NB4 (cell line): ENCODE data around the gene IDI2.

Source experiments
- DNase-seq: peaks from one replicate; pipeline ENCODE4 v3.0.0; 2010; ENCODE audit warnings: low read depth
- H3K4me3 ChIP-seq: one replicate; pipeline ENCODE4 v1.5.1; 2011; ENCODE audit warnings: mild to moderate bottlenecking, low read depth, low read length, moderate library complexity
- MYC ChIP-seq: IDR thresholded peaks from 2 replicates; pipeline ENCODE4 v1.6.1; 2011; ENCODE audit warnings: low read depth, low read length
- POLR2A ChIP-seq: IDR thresholded peaks from 2 replicates; pipeline ENCODE4 v1.6.1; 2011; ENCODE audit warnings: mild to moderate bottlenecking; ENCODE audit not compliant: insufficient read length; ENCODE audit errors: extremely low read depth
- TF ChIP-seq, protein P1 (sequence below): IDR thresholded peaks from one replicate; pipeline ENCODE4 v1.5.1; 2012; ENCODE audit warnings: low read depth, low read length
- TF ChIP-seq, protein P2 (sequence below): IDR thresholded peaks from 2 replicates; pipeline ENCODE4 v1.6.1; 2011; ENCODE audit warnings: low read depth, low read length

The IDI2 gene

DNA sequence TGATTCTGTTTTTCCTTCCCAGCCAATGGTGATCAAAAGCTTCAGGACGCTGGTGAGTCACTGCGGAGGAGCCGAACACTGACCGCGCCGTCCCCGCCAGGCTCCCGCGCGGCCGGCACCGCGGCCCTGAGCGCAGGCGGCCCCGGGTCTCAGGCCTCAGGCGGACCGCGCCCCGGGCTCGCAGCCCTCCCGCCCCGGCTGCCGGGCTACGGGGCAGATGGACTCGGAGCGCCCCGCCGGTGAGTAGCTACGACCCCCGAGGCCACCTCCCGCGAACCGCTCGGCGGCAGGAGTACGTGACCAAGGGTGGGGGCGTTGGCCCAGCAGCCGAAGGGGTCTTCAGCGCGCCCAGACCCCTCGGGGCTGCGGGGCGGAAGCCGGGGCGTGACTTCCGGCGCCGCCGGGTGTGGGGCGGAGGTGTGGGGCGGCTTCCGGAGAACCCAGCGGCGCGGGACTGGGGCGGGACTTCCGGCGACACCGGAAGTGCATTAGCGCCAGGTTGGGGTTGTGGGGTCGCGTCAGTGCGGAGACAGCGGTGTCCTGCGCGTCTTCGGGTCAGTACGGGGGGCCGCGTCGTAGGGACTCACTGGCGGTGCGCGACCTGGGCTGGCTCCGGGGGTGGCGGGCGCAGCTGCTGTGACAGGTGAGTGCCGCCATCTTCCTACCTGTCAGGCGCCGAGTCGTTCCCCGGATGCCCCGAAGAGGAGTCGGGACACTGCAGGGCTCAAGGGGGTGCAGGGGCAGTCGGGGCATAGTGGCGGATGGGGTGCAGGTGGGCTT lies 30.9 kb upstream of the IDI2 start, which contains the start of gene WDR37:
Gene WDR37, plus strand, starts transcription at position 60 of the 780 bp plus-strand sequence. CDS start 15,771 bp downstream, outside the sequence.
- TF ChIP-seq POLR2A (peak; percentile 52), MYC (no peak)
- peak within 1 kb of the TSS; percentile 84 for H3K4me3 ChIP-seq
- DNase-seq, result peak; percentile 83

DNA sequence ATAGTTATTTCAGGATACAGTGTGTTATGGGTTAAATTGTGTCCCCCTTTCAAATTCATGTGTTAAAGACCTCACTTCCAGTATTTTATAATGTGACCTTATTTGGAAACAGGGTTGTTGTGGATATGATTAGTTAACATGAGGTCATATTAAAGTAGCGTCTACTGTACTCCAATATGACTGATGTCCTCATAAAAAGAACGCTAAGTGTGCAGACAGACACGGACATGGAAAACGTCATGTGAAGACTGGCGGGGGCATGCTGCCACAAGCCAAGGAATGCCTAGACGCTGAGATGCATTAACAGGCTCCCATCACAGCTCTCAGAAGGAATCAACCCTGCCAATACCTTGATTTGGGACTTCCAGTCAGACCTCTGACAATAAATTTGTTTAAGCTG lies 29.0 kb upstream of the IDI2 start:
- DNase-seq, result no peak
- no peak for TF ChIP-seq POLR2A
- peak overlapping the region; percentile 84 for H3K4me3 ChIP-seq

DNA sequence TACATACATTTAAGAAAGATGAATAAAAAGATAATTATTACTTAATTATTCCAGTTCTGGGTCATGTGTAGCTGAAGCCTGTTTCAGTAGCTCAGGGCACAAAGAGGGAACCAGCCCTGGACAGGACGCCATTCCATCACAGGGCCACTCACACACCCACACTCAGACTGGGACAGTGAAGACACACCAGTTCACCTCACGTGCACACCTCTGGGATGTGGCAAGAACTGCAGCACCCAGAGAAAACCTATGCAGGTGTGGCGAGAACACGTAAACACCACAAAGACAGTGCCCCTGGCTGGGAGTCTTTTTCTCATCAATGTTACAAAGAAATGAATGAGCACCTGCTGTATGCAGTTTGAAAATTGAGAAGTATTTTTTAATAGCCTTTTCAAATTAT lies 24.9 kb upstream of the IDI2 start:
- DNase-seq, result peak; percentile 34
- TF ChIP-seq POLR2A (no peak), MYC (no peak)
- TF ChIP-seq, protein P1, sequence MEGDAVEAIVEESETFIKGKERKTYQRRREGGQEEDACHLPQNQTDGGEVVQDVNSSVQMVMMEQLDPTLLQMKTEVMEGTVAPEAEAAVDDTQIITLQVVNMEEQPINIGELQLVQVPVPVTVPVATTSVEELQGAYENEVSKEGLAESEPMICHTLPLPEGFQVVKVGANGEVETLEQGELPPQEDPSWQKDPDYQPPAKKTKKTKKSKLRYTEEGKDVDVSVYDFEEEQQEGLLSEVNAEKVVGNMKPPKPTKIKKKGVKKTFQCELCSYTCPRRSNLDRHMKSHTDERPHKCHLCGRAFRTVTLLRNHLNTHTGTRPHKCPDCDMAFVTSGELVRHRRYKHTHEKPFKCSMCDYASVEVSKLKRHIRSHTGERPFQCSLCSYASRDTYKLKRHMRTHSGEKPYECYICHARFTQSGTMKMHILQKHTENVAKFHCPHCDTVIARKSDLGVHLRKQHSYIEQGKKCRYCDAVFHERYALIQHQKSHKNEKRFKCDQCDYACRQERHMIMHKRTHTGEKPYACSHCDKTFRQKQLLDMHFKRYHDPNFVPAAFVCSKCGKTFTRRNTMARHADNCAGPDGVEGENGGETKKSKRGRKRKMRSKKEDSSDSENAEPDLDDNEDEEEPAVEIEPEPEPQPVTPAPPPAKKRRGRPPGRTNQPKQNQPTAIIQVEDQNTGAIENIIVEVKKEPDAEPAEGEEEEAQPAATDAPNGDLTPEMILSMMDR, result no peak
- TF ChIP-seq, protein P2, sequence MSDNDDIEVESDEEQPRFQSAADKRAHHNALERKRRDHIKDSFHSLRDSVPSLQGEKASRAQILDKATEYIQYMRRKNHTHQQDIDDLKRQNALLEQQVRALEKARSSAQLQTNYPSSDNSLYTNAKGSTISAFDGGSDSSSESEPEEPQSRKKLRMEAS, result no peak
- peak overlapping the region; percentile 91 for H3K4me3 ChIP-seq

DNA sequence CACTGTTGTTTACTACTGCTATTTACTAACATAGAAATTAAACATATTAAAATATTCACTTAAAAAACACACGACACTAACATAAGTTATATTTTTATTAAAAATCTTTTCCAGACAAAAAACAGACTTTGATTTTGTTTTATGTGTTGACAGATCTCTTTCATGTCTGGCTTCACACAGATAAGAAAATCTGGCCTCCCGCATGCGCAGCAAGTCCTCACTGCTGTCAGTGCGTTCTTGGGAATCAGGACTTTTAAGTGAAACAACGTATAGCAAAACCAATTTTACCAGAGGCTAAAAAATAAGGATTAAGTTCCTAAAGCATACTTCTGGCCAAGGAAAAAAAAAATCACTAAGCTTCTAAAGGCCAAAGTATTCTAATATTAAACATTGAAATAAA lies 24.5 kb upstream of the IDI2 start:
- peak; percentile 42 for DNase-seq

DNA sequence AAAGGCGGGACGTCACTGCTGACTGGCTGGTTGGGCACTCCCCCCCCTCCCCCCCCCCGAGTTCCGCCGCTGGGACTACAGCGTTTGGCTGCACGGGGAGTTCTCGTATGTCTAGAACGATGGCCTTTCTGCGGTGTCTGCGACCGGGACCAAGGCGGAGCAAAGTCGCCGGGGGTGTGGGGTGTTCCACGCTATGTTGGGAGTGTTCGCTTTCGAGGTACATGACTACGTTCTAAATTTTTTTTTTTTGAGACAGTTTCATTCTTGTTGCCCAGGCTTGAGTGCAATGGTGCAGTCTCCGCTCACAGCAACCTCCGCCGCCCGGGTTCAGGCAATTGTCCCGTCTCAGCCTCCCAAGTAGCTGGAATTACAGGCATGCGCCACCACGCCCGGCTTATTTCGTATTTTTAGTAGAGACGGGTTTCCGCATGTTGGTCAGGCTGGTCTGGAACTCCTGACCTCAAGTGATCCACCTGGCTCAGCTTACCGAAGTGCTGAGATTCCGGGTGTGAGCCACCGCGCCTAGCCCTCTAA lies 23.8 kb upstream of the IDI2 start:
- TF ChIP-seq, protein P2, result no peak
- TF ChIP-seq MYC, result no peak
- TF ChIP-seq, protein P1, result no peak
- TF ChIP-seq POLR2A, result no peak
- DNase-seq, result no peak
- H3K4me3 ChIP-seq, result peak overlapping the region; percentile 91

More for the DNA sequence above, 24.5 kb upstream of the IDI2 start:
- TF ChIP-seq, protein P2, result no peak
- TF ChIP-seq, protein P1, result no peak
- no peak for TF ChIP-seq POLR2A
- no peak for TF ChIP-seq MYC
- H3K4me3 ChIP-seq, result peak overlapping the region; percentile 91

DNA sequence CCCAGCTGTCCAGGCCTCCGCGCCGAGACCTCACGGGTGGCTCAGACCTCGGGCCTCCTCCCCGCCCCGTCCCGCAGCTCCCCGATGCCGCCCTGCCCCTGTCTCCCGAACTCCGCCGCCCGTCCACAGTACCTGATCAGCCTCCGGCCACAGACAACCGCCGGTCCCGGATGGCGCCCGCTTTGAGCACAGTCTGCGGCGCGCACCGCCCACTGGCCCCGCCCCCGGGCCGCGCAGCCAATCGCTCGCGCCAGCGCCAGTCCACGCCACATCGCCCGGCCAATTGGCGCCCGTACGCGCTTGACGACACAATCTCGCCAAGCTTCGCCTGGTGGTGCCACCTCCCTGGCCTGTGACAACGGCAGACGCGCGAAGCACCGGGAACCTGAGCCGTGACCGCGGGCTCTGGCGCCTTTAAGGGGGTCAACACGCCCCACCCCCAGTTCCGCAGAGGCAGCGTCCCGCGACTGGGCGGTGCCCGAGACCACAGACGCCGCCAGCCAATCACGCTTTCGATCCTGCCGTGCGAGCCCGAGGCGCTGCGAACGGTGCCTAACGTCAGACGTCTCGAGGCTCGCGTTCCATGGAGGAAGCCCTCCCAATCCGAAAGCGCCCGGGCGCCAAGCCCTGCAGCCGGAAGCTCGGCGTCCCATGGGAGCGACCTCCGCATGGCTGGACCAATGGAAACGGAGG lies 23.2 kb upstream of the IDI2 start, which contains the start of gene IDI1:
Gene IDI1, minus strand, starts transcription at position 388 of the 693 bp plus-strand sequence. Its CDS starts 116 bp downstream, at position 272.
- peak; percentile 96 for DNase-seq
- peak within 1 kb of the TSS; percentile 94 for H3K4me3 ChIP-seq
- TF ChIP-seq POLR2A (peak; percentile 81), MYC (peak; percentile 67)
- TF ChIP-seq, protein P1, result no peak
- TF ChIP-seq, protein P2, result no peak
